Fibroblast of mammary gland (primary cell): ENCODE measurements around the gene DDX27.

ENCODE experiments used
- DNase-seq: peaks from one replicate; pipeline ENCODE4 v3.0.0-alpha.2; 2010; ENCODE audit warnings: low read depth
- H3K4me3 ChIP-seq: 2 replicates; pipeline ENCODE4 v1.5.1; 2011; ENCODE audit warnings: low read depth, mild to moderate bottlenecking, low read length, moderate library complexity; ENCODE audit not compliant: control insufficient read depth
- CTCF ChIP-seq: conservative IDR thresholded peaks from 2 replicates; pipeline ENCODE4 v1.5.1; 2011; ENCODE audit warnings: low read depth, low read length, inconsistent platforms; ENCODE audit not compliant: control insufficient read depth, insufficient read depth

The DDX27 gene

GRCh38 chr20:49219091-49219923, at the start of gene DDX27:
DDX27 (plus strand) TSS chr20:49219416; CDS start chr20:49219449, 33 bp downstream.
- DNase-seq: peak; percentile 99
- TF ChIP-seq CTCF: no peak
- peak within 1 kb of the TSS; percentile 99 for H3K4me3 ChIP-seq

GRCh38 chr20:49169547-49169946, 49.7 kb upstream of the DDX27 start:
- DNase-seq: no peak
- TF ChIP-seq CTCF: no peak
- no peak overlapping the region for H3K4me3 ChIP-seq

GRCh38 chr20:49170714-49171113, 48.5 kb upstream of the DDX27 start:
- DNase-seq: no peak
- no peak overlapping the region for H3K4me3 ChIP-seq
- no peak for TF ChIP-seq CTCF

- DNase-seq: no peak
- no peak for TF ChIP-seq CTCF
- H3K4me3 ChIP-seq: no peak overlapping the region
These were observed 47.3 kb upstream of the DDX27 start for GRCh38 chr20:49171909-49172308.

- no peak for DNase-seq
- H3K4me3 ChIP-seq: no peak overlapping the region
- TF ChIP-seq CTCF: no peak
These were observed 46.8 kb upstream of the DDX27 start for GRCh38 chr20:49172413-49172812.

GRCh38 chr20:49174183-49174582, 45.0 kb upstream of the DDX27 start:
- TF ChIP-seq CTCF: no peak
- DNase-seq: no peak
- H3K4me3 ChIP-seq: no peak overlapping the region
